Activated naive CD8-positive, alpha-beta T cell treated with anti-CD3 and anti-CD28 coated beads, Interleukin-2, amount 10 ng/mL, durations not matched to agents 7 days and 5 days (primary cell): ENCODE results near the gene TTC24. TPM values are rescaled to one million over a fixed set of nuclear protein-coding genes. Genes with fewer than 3 reads are reported as not detected.
"Not testable (repeated sequence)": the region's sequence is repeated elsewhere in the genome, so short reads cannot be mapped to it uniquely, and the experiment has no call there.

Experiments used
- ATAC-seq: fragments of 150-1000 bp; cut with Tn5 transposase; one replicate; pipeline ENCODE4 v1.10.0; 2021; ENCODE audit warnings: low read depth, moderate library complexity
- POLR2A ChIA-PET: fragments of 350-600 bp; sonication (Branson Sonifier 250); formaldehyde crosslinking; loops from one replicate; lab custom pipeline; 2021; ENCODE audit warnings: antibody characterized with exemption; lab: Charles Lee
- DNase-seq: peaks from one replicate; pipeline ENCODE4 v3.0.0; 2021
- H3K27ac Mint-ChIP-seq: one replicate; pipeline ENCODE4 v1.8.0; 2022; ENCODE audit warnings: mild to moderate bottlenecking, mixed read lengths
- H3K27me3 Mint-ChIP-seq: one replicate; pipeline ENCODE4 v1.8.0; 2022; ENCODE audit warnings: mild to moderate bottlenecking, moderate library complexity, mixed read lengths
- H3K36me3 Mint-ChIP-seq: one replicate; pipeline ENCODE4 v1.8.0; 2021; ENCODE audit warnings: mild to moderate bottlenecking, mixed read lengths
- H3K4me1 Mint-ChIP-seq: one replicate; pipeline ENCODE4 v1.8.0; 2021; ENCODE audit warnings: mixed read lengths
- H3K4me3 Mint-ChIP-seq: one replicate; pipeline ENCODE4 v1.8.0; 2022; ENCODE audit warnings: mild to moderate bottlenecking, moderate library complexity, mixed read lengths
- H3K9me3 Mint-ChIP-seq: one replicate; pipeline ENCODE4 v1.8.0; 2021; ENCODE audit warnings: mixed read lengths
- total RNA-seq, 2 experiments: library from RNA; stranded (reverse); gene quantifications; one replicate each; pipeline ENCODE4 v1.2.3, GENCODE V29; 2021

TTC24 gene
- total RNA-seq, 2 experiments from 2014 or later: 22.7 to 24.1 TPM

DNA sequence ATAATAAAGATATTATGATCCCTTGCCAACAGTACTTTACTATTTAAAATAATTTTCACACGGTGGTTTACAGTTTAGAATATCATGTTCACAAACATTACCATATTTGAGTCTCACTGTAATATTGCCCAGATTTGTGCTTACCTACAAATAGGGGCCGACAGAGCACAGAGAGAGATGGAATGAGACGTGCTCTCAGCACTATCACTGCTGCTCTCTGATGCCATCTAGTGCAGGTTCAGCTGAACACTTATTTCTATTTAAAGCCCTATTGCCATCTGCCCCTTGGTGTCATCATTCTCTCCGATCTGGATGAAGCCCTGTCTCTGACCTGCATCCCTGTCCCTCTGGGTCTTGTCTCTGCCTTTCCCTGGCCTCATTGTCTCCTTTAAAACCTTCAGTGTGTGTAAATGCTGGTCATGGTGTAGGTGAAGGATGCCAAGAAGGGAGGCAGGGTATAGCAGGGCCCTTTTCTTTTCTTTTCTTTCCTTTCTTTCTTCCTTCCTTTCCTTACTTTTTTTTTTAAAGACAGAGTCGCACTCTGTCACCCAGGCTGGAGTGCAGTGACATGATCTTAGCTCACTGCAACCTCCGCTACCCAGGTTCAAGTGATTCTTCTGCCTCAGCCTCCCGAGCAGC lies 28.6 kb downstream of the TTC24 start:
- POLR2A ChIA-PET: interaction anchor here (1.1 to 1.8 kb wide), 2 partner anchors 17 to 22 kb away, joined by 3 to 8 read pairs; partner anchors contain the start of gene NAXE
- H3K27ac Mint-ChIP-seq: peak overlapping the region; percentile 9
- DNase-seq: peak; percentile 45
- H3K4me3 Mint-ChIP-seq: no peak overlapping the region
- no peaks in the 10 kb centered on the region for H3K9me3 Mint-ChIP-seq
- no peaks in the 10 kb centered on the region for H3K36me3 Mint-ChIP-seq
- H3K4me1 Mint-ChIP-seq: peaks cover 6% of the 10 kb centered on the region
- peak; percentile 93 for ATAC-seq
- peaks cover 18% of the 10 kb centered on the region for H3K27me3 Mint-ChIP-seq

DNA sequence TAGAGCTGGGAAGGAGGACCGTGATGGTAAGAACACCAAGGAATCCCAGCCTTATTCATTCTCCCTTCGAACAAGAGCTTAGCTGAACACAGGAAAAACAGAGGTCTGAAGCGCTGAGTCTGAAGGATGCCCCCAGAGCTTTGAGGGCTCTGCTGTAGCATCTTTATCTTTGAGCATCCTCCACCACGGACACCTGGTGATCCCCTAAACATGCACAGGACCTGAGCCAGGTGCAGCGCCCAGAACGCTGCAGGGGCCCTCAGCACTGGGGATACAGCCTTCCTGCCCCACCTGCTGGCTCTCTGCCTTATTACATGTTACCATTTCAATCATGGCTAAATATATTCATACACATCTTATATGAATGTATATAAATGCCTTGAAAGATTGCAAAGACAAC lies 29.5 kb downstream of the TTC24 start:
- POLR2A ChIA-PET: interaction anchor here (0.5 to 1.8 kb wide), 3 partner anchors 9 to 23 kb away, joined by 3 to 8 read pairs (median 3); partner anchors contain the start of gene NAXE
- DNase-seq (peak; percentile 59), ATAC-seq (peak; percentile 74)
- no peaks in the 10 kb centered on the region for H3K36me3 Mint-ChIP-seq
- H3K4me1 Mint-ChIP-seq: peaks cover 6% of the 10 kb centered on the region
- H3K4me3 Mint-ChIP-seq: no peak overlapping the region
- H3K27ac Mint-ChIP-seq: no peak overlapping the region
- peaks cover 22% of the 10 kb centered on the region for H3K27me3 Mint-ChIP-seq
- no peaks in the 10 kb centered on the region for H3K9me3 Mint-ChIP-seq

DNA sequence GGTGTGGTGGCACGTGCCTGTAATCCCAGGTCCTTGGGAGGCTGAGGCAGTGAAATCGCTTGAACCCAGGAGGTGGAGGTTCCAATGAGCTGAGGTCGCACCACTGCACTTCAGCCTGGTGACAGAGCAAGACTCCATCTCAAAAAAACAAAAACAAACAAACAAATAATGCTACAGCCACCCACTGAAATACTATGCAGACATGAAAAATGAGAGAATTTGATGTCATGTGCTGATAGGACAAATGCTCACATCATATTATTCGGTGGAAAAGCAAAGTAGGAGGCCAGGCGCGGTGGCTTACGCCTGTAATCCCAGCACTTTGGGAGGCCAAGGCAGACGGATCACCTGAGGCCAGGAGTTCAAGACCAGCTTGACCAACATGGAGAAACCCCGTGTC lies 30.5 kb downstream of the TTC24 start:
- H3K27me3 Mint-ChIP-seq: peaks cover 32% of the 10 kb centered on the region

DNA sequence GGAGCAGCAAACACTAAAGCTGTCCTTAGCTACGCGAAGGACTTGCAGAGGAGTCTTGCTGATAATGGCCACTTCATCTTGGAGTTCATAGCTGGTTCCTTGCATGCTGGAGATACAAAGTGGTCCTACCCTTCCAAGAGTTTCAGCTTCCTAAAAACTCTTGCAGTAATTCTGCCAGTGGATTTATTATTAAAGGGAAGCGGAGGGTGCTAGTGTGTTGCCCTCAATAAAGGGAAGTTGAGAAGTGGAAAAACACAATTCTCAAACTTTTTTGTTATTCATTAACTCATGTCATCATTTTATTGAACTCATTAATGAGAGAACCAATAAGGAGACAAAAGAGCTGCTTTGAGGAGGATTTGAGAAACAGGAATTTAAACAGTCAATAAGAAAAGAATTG lies 33.1 kb downstream of the TTC24 start:
- Mint-ChIP-seq H3K27me3 (peaks cover 53% of the 10 kb centered on the region), H3K27ac (no peak overlapping the region), H3K9me3 (no peaks in the 10 kb centered on the region), H3K4me1 (peaks cover 7% of the 10 kb centered on the region), H3K36me3 (no peaks in the 10 kb centered on the region), H3K4me3 (no peak overlapping the region)
- no peak for DNase-seq
- no peak for ATAC-seq
- POLR2A ChIA-PET: no interaction called here

More for the DNA sequence above, 30.5 kb downstream of the TTC24 start:
- H3K27ac Mint-ChIP-seq, DNase-seq, H3K4me3 Mint-ChIP-seq, H3K4me1 Mint-ChIP-seq, ATAC-seq, H3K36me3 Mint-ChIP-seq, H3K9me3 Mint-ChIP-seq, POLR2A ChIA-PET: not testable (repeated sequence)

DNA sequence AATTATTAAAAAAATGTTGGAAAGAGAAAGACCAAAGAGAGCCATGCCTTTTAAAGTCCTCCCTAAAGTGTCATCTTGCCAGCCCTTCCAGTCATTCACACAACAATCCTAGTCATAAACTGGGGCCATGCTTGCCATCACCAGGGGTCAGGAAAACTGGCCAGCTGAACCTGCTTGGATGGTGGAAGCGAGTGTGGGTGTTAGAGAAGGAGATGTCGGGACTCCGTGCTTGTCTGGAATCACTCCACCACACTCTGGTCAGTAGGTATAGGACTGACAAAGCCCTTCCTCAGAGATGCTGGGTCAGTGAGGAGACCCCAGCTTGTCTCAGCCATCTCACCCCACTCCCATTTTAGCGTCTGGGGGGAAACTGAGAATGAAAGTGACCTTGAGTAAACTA lies 36.4 kb downstream of the TTC24 start:
- peaks cover 7% of the 10 kb centered on the region for H3K4me1 Mint-ChIP-seq
- no peak overlapping the region for H3K27ac Mint-ChIP-seq
- H3K27me3 Mint-ChIP-seq: peaks cover 76% of the 10 kb centered on the region
- H3K4me3 Mint-ChIP-seq: no peak overlapping the region
- no peaks in the 10 kb centered on the region for H3K9me3 Mint-ChIP-seq
- POLR2A ChIA-PET: no interaction called here
- ATAC-seq (no peak), DNase-seq (no peak)
- H3K36me3 Mint-ChIP-seq: no peaks in the 10 kb centered on the region

DNA sequence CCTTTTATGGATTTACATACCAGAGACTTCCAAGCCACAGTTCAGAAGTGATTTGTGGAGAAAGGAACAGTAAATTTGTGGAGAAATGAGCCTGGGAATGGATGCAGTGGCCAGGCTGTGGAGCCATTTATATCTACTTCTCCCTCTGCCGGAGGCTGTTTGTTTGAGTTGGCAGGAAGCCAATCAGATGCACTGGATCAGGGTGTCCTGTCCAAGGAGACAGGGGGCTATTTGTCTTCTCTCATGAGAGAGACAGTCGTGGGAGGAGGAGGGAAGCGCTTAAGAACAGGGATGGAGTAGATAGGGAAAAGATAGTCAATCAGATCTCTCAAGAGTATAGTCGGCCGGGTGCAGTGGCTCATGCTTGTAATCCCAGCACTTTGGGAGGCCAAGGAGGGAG lies 36.9 kb downstream of the TTC24 start:
- H3K36me3 Mint-ChIP-seq: no peaks in the 10 kb centered on the region
- ATAC-seq: no peak
- DNase-seq: no peak
- H3K4me1 Mint-ChIP-seq: peaks cover 7% of the 10 kb centered on the region
- POLR2A ChIA-PET: no interaction called here
- H3K27me3 Mint-ChIP-seq: peaks cover 77% of the 10 kb centered on the region
- H3K4me3 Mint-ChIP-seq: no peak overlapping the region
- no peak overlapping the region for H3K27ac Mint-ChIP-seq
- H3K9me3 Mint-ChIP-seq: no peaks in the 10 kb centered on the region

DNA sequence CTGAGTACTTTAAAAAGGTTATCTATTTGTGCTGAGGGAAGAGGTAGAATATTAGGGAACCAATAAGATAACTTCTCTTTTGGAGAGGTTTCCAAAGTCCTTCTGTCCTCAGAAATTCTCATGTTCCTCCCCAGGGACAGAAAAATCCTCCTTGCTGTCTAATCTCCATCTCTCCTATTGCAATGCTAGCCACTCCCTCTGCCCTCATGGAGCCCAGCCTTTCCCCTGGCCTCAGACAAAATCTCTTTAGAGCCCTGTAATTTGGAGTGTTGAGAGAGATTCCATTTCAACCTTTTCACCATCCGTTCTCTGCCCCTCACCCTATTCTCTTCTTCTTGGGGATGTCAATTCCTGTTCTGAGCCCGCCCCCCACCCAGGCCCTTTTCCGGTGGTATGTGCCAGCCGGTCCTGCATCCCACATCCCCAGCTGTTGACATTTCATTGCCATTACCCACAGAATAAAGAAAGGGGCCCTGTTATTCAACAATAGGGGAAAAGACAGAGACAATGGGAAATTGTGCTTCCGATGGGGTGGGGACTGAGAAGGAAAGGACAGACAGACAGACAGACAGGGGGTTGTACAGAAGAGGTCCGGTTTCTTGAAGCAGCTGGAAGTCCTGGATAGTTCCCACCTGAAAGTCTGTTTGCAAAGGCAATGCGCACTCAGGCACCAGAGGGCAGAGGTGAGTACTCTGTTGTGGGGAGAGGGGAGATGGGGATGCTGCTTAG lies 39.5 kb downstream of the TTC24 start, which contains the start of gene HAPLN2:
Gene HAPLN2 (plus strand): TSS at position 563 of the 729 bp plus-strand sequence. CDS start 4,076 bp downstream, outside the sequence.
- DNase-seq (no peak), ATAC-seq (no peak)
- POLR2A ChIA-PET: no interaction called here
- H3K27ac Mint-ChIP-seq: no peak within 1 kb of the TSS
- H3K36me3 Mint-ChIP-seq: no peaks in the 10 kb centered on the region
- H3K27me3 Mint-ChIP-seq: peaks cover 79% of the 10 kb centered on the region
- peaks cover 7% of the 10 kb centered on the region for H3K4me1 Mint-ChIP-seq
- no peaks in the 10 kb centered on the region for H3K9me3 Mint-ChIP-seq
- H3K4me3 Mint-ChIP-seq: no peak within 1 kb of the TSS

DNA sequence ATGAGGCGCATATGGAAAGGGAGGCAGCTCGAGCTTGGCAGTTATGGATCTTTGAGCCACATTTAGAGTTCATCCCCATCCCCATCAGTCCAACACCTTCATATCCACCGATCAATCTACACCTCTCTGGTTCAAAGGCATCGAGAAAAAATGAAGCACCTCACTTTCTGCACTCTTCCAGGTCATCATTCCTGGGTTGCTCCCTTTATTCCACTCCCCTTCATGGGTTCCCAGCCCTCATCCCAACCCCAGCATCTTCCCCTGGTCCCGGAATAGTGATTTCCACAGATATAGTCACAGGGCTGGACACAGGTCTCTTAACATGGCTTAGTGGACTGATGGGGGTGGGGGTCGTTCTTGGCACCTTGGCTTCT lies 40.0 kb downstream of the TTC24 start:
- no peaks in the 10 kb centered on the region for H3K9me3 Mint-ChIP-seq
- ATAC-seq (no peak), DNase-seq (no peak)
- H3K4me1 Mint-ChIP-seq: peaks cover 7% of the 10 kb centered on the region
- no peak overlapping the region for H3K4me3 Mint-ChIP-seq
- POLR2A ChIA-PET: no interaction called here
- H3K27ac Mint-ChIP-seq: no peak overlapping the region
- peaks cover 77% of the 10 kb centered on the region for H3K27me3 Mint-ChIP-seq
- no peaks in the 10 kb centered on the region for H3K36me3 Mint-ChIP-seq

DNA sequence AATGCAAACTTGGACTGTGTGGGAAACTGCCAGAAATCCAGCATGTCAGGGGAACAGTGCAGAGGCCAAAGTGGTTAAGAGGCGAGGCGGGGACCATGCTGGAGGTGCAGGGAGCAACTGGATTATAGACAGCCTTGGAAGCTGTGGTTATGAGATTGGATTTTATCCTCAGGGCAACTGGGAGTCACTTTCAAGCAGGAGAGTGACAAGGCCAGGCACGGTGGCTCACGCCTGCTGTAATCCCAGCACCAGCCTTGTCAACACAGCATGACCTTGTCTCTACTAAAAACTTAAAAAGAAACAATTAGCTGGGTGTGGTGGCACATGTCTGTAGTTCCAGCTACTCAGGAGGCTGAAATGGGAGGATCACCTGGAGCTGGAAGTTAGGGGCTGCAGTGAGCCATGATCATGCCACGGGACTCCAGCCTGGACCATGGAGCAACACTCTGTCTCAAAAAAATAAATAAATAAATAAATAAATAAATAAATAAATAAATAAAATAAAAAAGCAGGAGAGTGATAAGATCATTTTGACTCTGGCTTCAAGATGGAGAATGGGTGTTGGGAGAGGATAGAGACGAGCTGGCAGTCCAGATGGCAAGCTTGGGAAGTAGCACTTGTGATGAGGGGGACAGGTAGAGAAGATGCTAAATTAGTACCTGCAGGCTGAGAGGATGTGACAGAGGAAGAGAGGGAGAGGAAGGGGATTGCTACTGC lies 43.2 kb downstream of the TTC24 start:
- POLR2A ChIA-PET: interaction anchor here (0.6 to 2.0 kb wide), 2 partner anchors 28 to 50 kb away, joined by 3 to 4 read pairs; no protein-coding TSS in a partner anchor
- Mint-ChIP-seq H3K36me3 (no peaks in the 10 kb centered on the region), H3K4me1 (peaks cover 9% of the 10 kb centered on the region), H3K27ac (no peak overlapping the region), H3K4me3 (no peak overlapping the region), H3K9me3 (no peaks in the 10 kb centered on the region), H3K27me3 (peaks cover 72% of the 10 kb centered on the region)
- DNase-seq (no peak), ATAC-seq (no peak)

DNA sequence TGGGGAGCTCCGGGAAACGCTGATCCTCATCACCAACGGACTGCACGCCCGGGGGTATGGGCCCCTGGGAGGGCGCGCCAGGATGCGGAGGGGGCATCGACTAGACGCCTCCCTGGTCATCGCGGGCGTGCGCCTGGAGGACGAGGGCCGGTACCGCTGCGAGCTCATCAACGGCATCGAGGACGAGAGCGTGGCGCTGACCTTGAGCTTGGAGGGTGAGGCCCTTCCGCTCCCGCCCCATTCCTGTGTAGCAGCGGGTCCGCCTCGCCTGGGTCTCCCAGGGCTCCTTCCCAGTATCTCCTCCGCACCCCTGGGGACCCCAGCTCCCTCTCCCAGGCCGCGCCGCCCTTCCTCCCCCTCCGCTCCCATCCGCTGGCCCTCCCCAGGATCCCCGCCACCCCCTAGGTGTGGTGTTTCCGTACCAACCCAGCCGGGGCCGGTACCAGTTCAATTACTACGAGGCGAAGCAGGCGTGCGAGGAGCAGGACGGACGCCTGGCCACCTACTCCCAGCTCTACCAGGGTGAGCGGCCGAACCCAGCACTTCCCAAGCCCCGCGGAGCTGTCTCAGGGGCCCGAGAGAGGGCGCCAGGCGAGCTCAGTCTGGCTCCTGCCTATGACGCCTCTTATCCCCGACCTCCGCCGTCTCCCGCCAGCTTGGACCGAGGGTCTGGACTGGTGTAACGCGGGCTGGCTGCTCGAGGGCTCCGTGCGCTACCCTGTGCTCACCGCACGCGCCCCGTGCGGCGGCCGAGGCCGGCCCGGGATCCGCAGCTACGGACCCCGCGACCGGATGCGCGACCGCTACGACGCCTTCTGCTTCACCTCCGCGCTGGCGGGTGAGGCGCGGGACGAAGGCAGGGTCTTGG lies 44.7 kb downstream of the TTC24 start:
- H3K36me3 Mint-ChIP-seq: no peaks in the 10 kb centered on the region
- peaks cover 6% of the 10 kb centered on the region for H3K4me1 Mint-ChIP-seq
- no peaks in the 10 kb centered on the region for H3K9me3 Mint-ChIP-seq
- ATAC-seq (peak; percentile 73), DNase-seq (peak; percentile 67)
- H3K27ac Mint-ChIP-seq: no peak overlapping the region
- H3K27me3 Mint-ChIP-seq: peaks cover 72% of the 10 kb centered on the region
- peak overlapping the region; percentile 41 for H3K4me3 Mint-ChIP-seq
- POLR2A ChIA-PET: interaction anchor here (0.7 to 2.0 kb wide), 7 partner anchors 17 to 104 kb away, joined by 3 to 6 read pairs (median 3); partner anchors contain the start of genes BCAN, ISG20L2 and METTL25B

DNA sequence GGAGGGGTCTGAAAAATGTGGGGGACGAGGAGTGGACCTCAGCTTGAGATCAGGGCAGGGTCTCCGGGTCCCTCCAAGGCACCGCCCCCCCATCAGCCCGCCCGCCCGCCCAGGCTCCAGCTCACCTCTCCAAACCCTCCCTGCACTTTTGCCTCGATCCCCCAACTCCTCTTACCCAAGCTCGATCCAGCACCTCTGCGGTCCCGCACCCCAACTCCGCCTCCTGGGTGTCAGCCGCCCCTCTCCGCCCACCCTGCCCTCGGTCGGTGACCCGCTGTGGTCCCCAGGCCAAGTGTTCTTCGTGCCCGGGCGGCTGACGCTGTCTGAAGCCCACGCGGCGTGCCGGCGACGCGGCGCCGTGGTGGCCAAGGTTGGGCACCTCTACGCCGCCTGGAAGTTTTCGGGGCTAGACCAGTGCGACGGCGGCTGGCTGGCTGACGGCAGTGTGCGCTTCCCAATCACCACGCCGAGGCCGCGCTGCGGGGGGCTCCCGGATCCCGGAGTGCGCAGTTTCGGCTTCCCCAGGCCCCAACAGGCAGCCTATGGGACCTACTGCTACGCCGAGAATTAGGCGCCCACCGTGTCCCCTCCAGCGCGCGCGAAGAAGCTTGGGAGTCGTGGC lies 45.4 kb downstream of the TTC24 start:
- peaks cover 5% of the 10 kb centered on the region for H3K4me1 Mint-ChIP-seq
- H3K27me3 Mint-ChIP-seq: peaks cover 72% of the 10 kb centered on the region
- no peaks in the 10 kb centered on the region for H3K36me3 Mint-ChIP-seq
- no peak overlapping the region for H3K4me3 Mint-ChIP-seq
- ATAC-seq (peak; percentile 6), DNase-seq (no peak)
- H3K9me3 Mint-ChIP-seq: no peaks in the 10 kb centered on the region
- H3K27ac Mint-ChIP-seq: no peak overlapping the region
- POLR2A ChIA-PET: interaction anchor here (0.6 to 2.0 kb wide), 7 partner anchors 17 to 279 kb away, joined by 3 to 6 read pairs (median 3); partner anchors contain the start of gene BCAN

DNA sequence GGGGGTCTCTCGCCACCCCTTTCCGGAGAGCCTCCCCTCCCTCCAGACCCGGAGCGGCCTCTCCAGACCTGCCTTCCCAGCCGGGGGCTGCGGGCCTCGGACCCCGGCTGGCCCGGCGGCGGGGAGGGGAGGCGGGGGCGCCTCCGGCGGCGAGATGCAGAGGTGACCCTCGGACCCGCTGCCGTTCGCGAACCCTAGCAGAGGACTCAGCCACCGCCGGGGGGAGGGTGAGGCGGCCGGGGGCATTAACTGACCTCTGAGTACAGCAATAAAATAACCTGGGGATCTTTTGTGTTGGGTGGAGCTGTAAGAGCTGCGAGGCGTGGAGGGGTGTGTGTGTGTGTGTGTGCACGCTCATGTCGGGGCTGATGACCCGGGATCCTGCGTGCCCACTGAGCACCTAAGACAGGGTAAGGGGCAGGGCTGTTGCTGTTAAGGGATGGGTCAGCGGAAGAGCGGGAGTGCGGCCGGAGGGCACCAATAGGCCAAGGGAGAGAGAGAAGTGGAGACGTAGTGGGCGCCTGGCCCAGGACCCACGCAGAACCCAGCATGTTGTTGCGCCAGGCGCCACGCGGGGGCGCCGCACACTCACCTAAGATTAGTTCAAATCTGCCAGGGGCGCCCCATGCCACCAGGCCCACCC lies 46.0 kb downstream of the TTC24 start:
- peaks cover 73% of the 10 kb centered on the region for H3K27me3 Mint-ChIP-seq
- no peak overlapping the region for H3K27ac Mint-ChIP-seq
- ATAC-seq (peak; percentile 46), DNase-seq (peak; percentile 80)
- peaks cover 5% of the 10 kb centered on the region for H3K4me1 Mint-ChIP-seq
- H3K9me3 Mint-ChIP-seq: no peaks in the 10 kb centered on the region
- no peaks in the 10 kb centered on the region for H3K36me3 Mint-ChIP-seq
- peak overlapping the region; percentile 32 for H3K4me3 Mint-ChIP-seq
- POLR2A ChIA-PET: interaction anchor here (0.6 to 2.4 kb wide), 3 partner anchors 18 to 280 kb away, joined by 3 to 8 read pairs (median 3); no protein-coding TSS in a partner anchor
